Measurements from ENCODE around the gene ZNF253. TPM values are rescaled to one million over a fixed set of nuclear protein-coding genes. Genes with fewer than 3 reads are reported as not detected.
"Not testable (repeated sequence)": the region's sequence is repeated elsewhere in the genome, so short reads cannot be mapped to it uniquely, and the experiment has no call there.

Gene ZNF253
- total and polyA plus RNA-seq, 7 donors, result 1.5 to 13.5 (median 6.1) TPM

GRCh38 chr19:19821366-19821951 lies 44.2 kb upstream of the ZNF253 start, which contains the start of gene ZNF506:
Gene ZNF506, minus strand, starts transcription at chr19:19821750. Its CDS starts 147 bp downstream, at chr19:19821603.
- Histone ChIP-seq H3K9me3 (peaks cover 8% of the 10 kb centered on the region), H3K4me3 (peak within 1 kb of the TSS; percentile 89), H3K27ac (peak within 1 kb of the TSS; percentile 96), H3K27me3 (ENCODE audit: insufficient read depth in 3 of 3, low read length in 2 of 3) (no peaks in the 10 kb centered on the region), H3K4me1 (peaks cover 3% of the 10 kb centered on the region), H3K36me3 (ENCODE audit: insufficient read depth in 1 of 2, low read depth in 1 of 2) (peaks cover 0 to 12% of the 10 kb centered on the region in 2 donors)
- peak; percentile 99 to 100 for DNase-seq
- peak; percentile 98 to 99 (median 99) for ATAC-seq
- 0 to 1% (median 0%) methylated on average over 26 to 28 of the region's 28 CpGs for WGBS, 3 donors
- TF ChIP-seq, protein P1, sequence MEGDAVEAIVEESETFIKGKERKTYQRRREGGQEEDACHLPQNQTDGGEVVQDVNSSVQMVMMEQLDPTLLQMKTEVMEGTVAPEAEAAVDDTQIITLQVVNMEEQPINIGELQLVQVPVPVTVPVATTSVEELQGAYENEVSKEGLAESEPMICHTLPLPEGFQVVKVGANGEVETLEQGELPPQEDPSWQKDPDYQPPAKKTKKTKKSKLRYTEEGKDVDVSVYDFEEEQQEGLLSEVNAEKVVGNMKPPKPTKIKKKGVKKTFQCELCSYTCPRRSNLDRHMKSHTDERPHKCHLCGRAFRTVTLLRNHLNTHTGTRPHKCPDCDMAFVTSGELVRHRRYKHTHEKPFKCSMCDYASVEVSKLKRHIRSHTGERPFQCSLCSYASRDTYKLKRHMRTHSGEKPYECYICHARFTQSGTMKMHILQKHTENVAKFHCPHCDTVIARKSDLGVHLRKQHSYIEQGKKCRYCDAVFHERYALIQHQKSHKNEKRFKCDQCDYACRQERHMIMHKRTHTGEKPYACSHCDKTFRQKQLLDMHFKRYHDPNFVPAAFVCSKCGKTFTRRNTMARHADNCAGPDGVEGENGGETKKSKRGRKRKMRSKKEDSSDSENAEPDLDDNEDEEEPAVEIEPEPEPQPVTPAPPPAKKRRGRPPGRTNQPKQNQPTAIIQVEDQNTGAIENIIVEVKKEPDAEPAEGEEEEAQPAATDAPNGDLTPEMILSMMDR (IDR thresholded peaks at IDR 0.05), result no peak
- intact Hi-C loops (cut with DNase I), result loop anchor here in 1 of 2 donors (2.0 kb wide), 2 partner anchors 45 kb away; no protein-coding TSS in a partner anchor

GRCh38 chr19:19821976-19822375 lies 43.7 kb upstream of the ZNF253 start:
- DNase-seq; H3K4me1 ChIP-seq; H3K27me3 ChIP-seq (ENCODE audit: insufficient read depth in 3 of 3, low read length in 2 of 3): not testable (repeated sequence)
- H3K36me3 ChIP-seq (ENCODE audit: insufficient read depth in 1 of 2, low read depth in 1 of 2), result peaks cover 0 to 12% of the 10 kb centered on the region in 2 donors
- peak in 1 of 4 donors; percentile 22 for ATAC-seq
- intact Hi-C loops (cut with DNase I), result loop anchor here in 1 of 2 donors (2.0 kb wide), 3 partner anchors 45 to 81 kb away; no protein-coding TSS in a partner anchor
- peak overlapping the region; percentile 96 for H3K27ac ChIP-seq
- peak overlapping the region; percentile 89 for H3K4me3 ChIP-seq
- peaks cover 11% of the 10 kb centered on the region for H3K9me3 ChIP-seq
- WGBS, 3 donors, result 1 to 2% (median 1%) methylated on average over 11 of the region's 11 CpGs

DNA sequence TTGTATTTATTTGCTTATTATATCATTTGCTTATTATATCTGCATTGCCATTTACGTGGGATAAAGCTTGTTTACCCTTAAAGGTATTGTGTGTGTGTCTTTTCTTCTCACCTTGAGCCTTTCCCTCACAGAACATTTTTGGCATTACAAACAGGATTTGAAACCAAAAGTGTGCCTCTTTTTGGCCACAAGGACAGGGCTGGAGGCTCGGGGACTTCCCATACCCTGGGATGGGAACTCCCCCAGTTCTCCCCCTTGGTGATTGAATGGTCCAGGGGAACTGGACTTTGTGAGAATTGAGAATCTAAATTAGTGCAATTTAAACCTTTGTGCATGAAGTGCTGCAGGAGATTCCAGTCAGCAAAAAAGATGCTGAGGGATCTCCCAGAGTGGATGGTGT lies 41.8 kb upstream of the ZNF253 start:
- Histone ChIP-seq H3K4me3 (no peak overlapping the region), H3K27ac (no peak overlapping the region), H3K4me1 (peaks cover 3% of the 10 kb centered on the region), H3K36me3 (ENCODE audit: insufficient read depth in 1 of 2, low read depth in 1 of 2) (peaks cover 0 to 12% of the 10 kb centered on the region in 2 donors), H3K9me3 (peaks cover 12% of the 10 kb centered on the region), H3K27me3 (ENCODE audit: insufficient read depth in 3 of 3, low read length in 2 of 3) (no peaks in the 10 kb centered on the region)
- no peak for ATAC-seq
- intact Hi-C loops (cut with DNase I), result loop anchor here in 1 of 2 donors (2.0 kb wide), 1 partner anchor 79 kb away; no protein-coding TSS in a partner anchor
- no peak for DNase-seq
- WGBS, 3 donors, result 77 to 81% (median 77%) methylated on average over 2 of the region's 2 CpGs
- TF ChIP-seq, protein P1 (IDR thresholded peaks at IDR 0.05), result no peak

GRCh38 chr19:19826875-19827274 lies 38.8 kb upstream of the ZNF253 start:
- Histone ChIP-seq H3K4me3 (no peak overlapping the region), H3K27ac (no peak overlapping the region), H3K9me3 (peaks cover 29% of the 10 kb centered on the region), H3K27me3 (ENCODE audit: insufficient read depth in 3 of 3, low read length in 2 of 3) (no peaks in the 10 kb centered on the region), H3K4me1 (no peaks in the 10 kb centered on the region), H3K36me3 (ENCODE audit: insufficient read depth in 1 of 2, low read depth in 1 of 2) (no peaks in the 10 kb centered on the region)
- WGBS, 3 donors, result 91 to 93% (median 92%) methylated on average over 11 of the region's 11 CpGs
- ATAC-seq (no peak), DNase-seq (no peak)
- TF ChIP-seq, protein P1 (IDR thresholded peaks at IDR 0.05), result no peak
- intact Hi-C loops (cut with DNase I), result no loop called here

GRCh38 chr19:19835560-19836038 lies 30.1 kb upstream of the ZNF253 start:
- no peaks in the 10 kb centered on the region for H3K4me1 ChIP-seq
- intact Hi-C loops (cut with DNase I), result no loop called here
- H3K4me3 ChIP-seq, result no peak overlapping the region
- H3K27me3 ChIP-seq (ENCODE audit: insufficient read depth in 3 of 3, low read length in 2 of 3), result no peaks in the 10 kb centered on the region
- DNase-seq (no peak), ATAC-seq (no peak)
- H3K36me3 ChIP-seq (ENCODE audit: insufficient read depth in 1 of 2, low read depth in 1 of 2), result no peaks in the 10 kb centered on the region
- peaks cover 71% of the 10 kb centered on the region for H3K9me3 ChIP-seq
- TF ChIP-seq, protein P1 (IDR thresholded peaks at IDR 0.05), result no peak
- H3K27ac ChIP-seq, result no peak overlapping the region
